ENCODE data around the gene TBC1D2B. TPM values are rescaled to one million over a fixed set of nuclear protein-coding genes. Genes with fewer than 3 reads are reported as not detected.

Gene TBC1D2B
- polyA plus RNA-seq (2013, experiment 1 of 2), result 43.1 TPM
- polyA plus RNA-seq (2013, experiment 2 of 2), result 41.2 TPM

- Histone ChIP-seq H4K8ac (ENCODE audit: low read length) (peak within 1 kb of the TSS; percentile 90), H3K4me2 (ENCODE audit: low read length, poor library complexity, severe bottlenecking) (peak within 1 kb of the TSS; percentile 78), H3K27ac (ENCODE audit: low read length, poor library complexity, severe bottlenecking) (peak within 1 kb of the TSS; percentile 95), H2AK5ac (ENCODE audit: low read length, severe bottlenecking) (peak within 1 kb of the TSS; percentile 14), H3K36me3 (ENCODE audit: control insufficient read depth in 1 of 2, insufficient read depth in 2 of 2, low read depth in 1 of 2, low read length in 2 of 2) (peaks cover 2 to 5% of the 10 kb centered on the region in 2 experiments), H3K4me3 (ENCODE audit: insufficient read depth in 1 of 2, low read depth in 1 of 2, low read length in 2 of 2) (peak within 1 kb of the TSS; percentile 90 to 96), H3K18ac (ENCODE audit: low read depth in 1 of 2, low read length in 2 of 2) (peak within 1 kb of the TSS; percentile 60 to 99), H3K9ac (ENCODE audit: low read length) (peak within 1 kb of the TSS; percentile 95), H2BK120ac (ENCODE audit: low read depth, low read length) (peak within 1 kb of the TSS; percentile 86), H3K27me3 (ENCODE audit: control insufficient read depth in 1 of 2, insufficient read depth in 1 of 2, low read length in 2 of 2) (no peaks in the 10 kb centered on the region), H2BK5ac (ENCODE audit: low read depth, low read length, poor library complexity, severe bottlenecking) (peak within 1 kb of the TSS; percentile 91), H3K79me1 (replicated peaks; ENCODE audit: low read length, poor library complexity, severe bottlenecking) (no peaks in the 10 kb centered on the region), H3K4me1 (ENCODE audit: control insufficient read depth, insufficient read depth, low read depth, low read length) (peaks cover 4% of the 10 kb centered on the region), H2BK12ac (ENCODE audit: low read length in 2 of 2) (peak within 1 kb of the TSS; percentile 23 to 29), H3K9me3 (ENCODE audit: control insufficient read depth, low read length) (no peaks in the 10 kb centered on the region), H4K91ac (ENCODE audit: low read length) (peak within 1 kb of the TSS; percentile 90), H2BK15ac (ENCODE audit: low read depth, poor library complexity, severe bottlenecking) (peak within 1 kb of the TSS; percentile 88), H3K23ac (ENCODE audit: low read length in 2 of 2) (peak within 1 kb of the TSS in 1 of 2 experiments; percentile 90), H2AFZ (ENCODE audit: low read depth, low read length) (peak within 1 kb of the TSS; percentile 8), H3K14ac (ENCODE audit: low read length in 2 of 2) (peak within 1 kb of the TSS; percentile 68 to 97), H3K4ac (ENCODE audit: low read depth in 1 of 2, low read length in 2 of 2) (peak within 1 kb of the TSS; percentile 69 to 90)
- DNase-seq, result peak; percentile 61
- WGBS, result under 1% methylated on average over 46 of the region's 104 CpGs
Observed at GRCh38 chr15:78077053-78077870, at the start of gene TBC1D2B. TSS of gene TBC1D2B (minus strand) at chr15:78077711. CDS start at chr15:78077652, 59 bp downstream.

GRCh38 chr15:78125267-78125666 is 47.8 kb upstream of the TBC1D2B start:
- Histone ChIP-seq H2BK5ac (ENCODE audit: low read depth, low read length, poor library complexity, severe bottlenecking) (no peak overlapping the region), H2BK12ac (ENCODE audit: low read length in 2 of 2) (no peak overlapping the region), H3K4ac (ENCODE audit: low read depth in 1 of 2, low read length in 2 of 2) (no peak overlapping the region), H3K4me3 (ENCODE audit: insufficient read depth in 1 of 2, low read depth in 1 of 2, low read length in 2 of 2) (no peak overlapping the region), H3K9ac (ENCODE audit: low read length) (no peak overlapping the region), H2AK5ac (ENCODE audit: low read length, severe bottlenecking) (no peak overlapping the region), H3K9me3 (ENCODE audit: control insufficient read depth, low read length) (no peaks in the 10 kb centered on the region), H2AFZ (ENCODE audit: low read depth, low read length) (no peak overlapping the region), H3K23ac (ENCODE audit: low read length in 2 of 2) (no peak overlapping the region), H2BK120ac (ENCODE audit: low read depth, low read length) (no peak overlapping the region), H3K79me1 (replicated peaks; ENCODE audit: low read length, poor library complexity, severe bottlenecking) (peaks cover 5% of the 10 kb centered on the region), H3K27me3 (ENCODE audit: control insufficient read depth in 1 of 2, insufficient read depth in 1 of 2, low read length in 2 of 2) (peaks cover 0 to 36% of the 10 kb centered on the region in 2 experiments), H4K91ac (ENCODE audit: low read length) (no peak overlapping the region), H3K36me3 (ENCODE audit: control insufficient read depth in 1 of 2, insufficient read depth in 2 of 2, low read depth in 1 of 2, low read length in 2 of 2) (peaks cover 0 to 18% of the 10 kb centered on the region in 2 experiments), H2BK15ac (ENCODE audit: low read depth, poor library complexity, severe bottlenecking) (no peak overlapping the region), H3K4me2 (ENCODE audit: low read length, poor library complexity, severe bottlenecking) (no peak overlapping the region), H3K18ac (ENCODE audit: low read depth in 1 of 2, low read length in 2 of 2) (no peak overlapping the region), H3K14ac (ENCODE audit: low read length in 2 of 2) (no peak overlapping the region), H3K27ac (ENCODE audit: low read length, poor library complexity, severe bottlenecking) (no peak overlapping the region), H4K8ac (ENCODE audit: low read length) (no peak overlapping the region), H3K4me1 (ENCODE audit: control insufficient read depth, insufficient read depth, low read depth, low read length) (peaks cover 6% of the 10 kb centered on the region)
- WGBS, result 94% methylated on average over 2 of the region's 3 CpGs
- no peak for DNase-seq

- no peak overlapping the region for H2BK12ac ChIP-seq (ENCODE audit: low read length in 2 of 2)
- no peak overlapping the region for H4K91ac ChIP-seq (ENCODE audit: low read length)
- no peak overlapping the region for H3K4me3 ChIP-seq (ENCODE audit: insufficient read depth in 1 of 2, low read depth in 1 of 2, low read length in 2 of 2)
- 63% methylated on average over 4 of the region's 5 CpGs for WGBS
- H3K36me3 ChIP-seq (ENCODE audit: control insufficient read depth in 1 of 2, insufficient read depth in 2 of 2, low read depth in 1 of 2, low read length in 2 of 2), result peaks cover 0 to 18% of the 10 kb centered on the region in 2 experiments
- H2BK5ac ChIP-seq (ENCODE audit: low read depth, low read length, poor library complexity, severe bottlenecking), result no peak overlapping the region
- H3K4ac ChIP-seq (ENCODE audit: low read depth in 1 of 2, low read length in 2 of 2), result no peak overlapping the region
- H3K18ac ChIP-seq (ENCODE audit: low read depth in 1 of 2, low read length in 2 of 2), result peak overlapping the region in 1 of 2 experiments; percentile 21
- no peak overlapping the region for H3K27ac ChIP-seq (ENCODE audit: low read length, poor library complexity, severe bottlenecking)
- no peak for DNase-seq
- no peak overlapping the region for H2BK15ac ChIP-seq (ENCODE audit: low read depth, poor library complexity, severe bottlenecking)
- H3K9me3 ChIP-seq (ENCODE audit: control insufficient read depth, low read length), result no peaks in the 10 kb centered on the region
- H3K14ac ChIP-seq (ENCODE audit: low read length in 2 of 2), result no peak overlapping the region
- H3K4me2 ChIP-seq (ENCODE audit: low read length, poor library complexity, severe bottlenecking), result no peak overlapping the region
- no peak overlapping the region for H3K9ac ChIP-seq (ENCODE audit: low read length)
- H3K27me3 ChIP-seq (ENCODE audit: control insufficient read depth in 1 of 2, insufficient read depth in 1 of 2, low read length in 2 of 2), result peaks cover 0 to 27% of the 10 kb centered on the region in 2 experiments
- H2BK120ac ChIP-seq (ENCODE audit: low read depth, low read length), result no peak overlapping the region
- no peak overlapping the region for H2AK5ac ChIP-seq (ENCODE audit: low read length, severe bottlenecking)
- H3K23ac ChIP-seq (ENCODE audit: low read length in 2 of 2), result no peak overlapping the region
- no peak overlapping the region for H4K8ac ChIP-seq (ENCODE audit: low read length)
- no peak overlapping the region for H2AFZ ChIP-seq (ENCODE audit: low read depth, low read length)
- H3K4me1 ChIP-seq (ENCODE audit: control insufficient read depth, insufficient read depth, low read depth, low read length), result peaks cover 2% of the 10 kb centered on the region
- H3K79me1 ChIP-seq (replicated peaks; ENCODE audit: low read length, poor library complexity, severe bottlenecking), result peaks cover 2% of the 10 kb centered on the region
Observed at GRCh38 chr15:78120523-78120922, 43.0 kb upstream of the TBC1D2B start.

- no peak for DNase-seq
- H3K9ac ChIP-seq (ENCODE audit: low read length), result no peak overlapping the region
- WGBS, result 82% methylated on average over 2 of the region's 3 CpGs
Observed at GRCh38 chr15:78112551-78112950, 35.0 kb upstream of the TBC1D2B start.

More at GRCh38 chr15:78112551-78112950, 35.0 kb upstream of the TBC1D2B start:
- no peak overlapping the region for H2BK120ac ChIP-seq (ENCODE audit: low read depth, low read length)
- no peak overlapping the region for H3K4me2 ChIP-seq (ENCODE audit: low read length, poor library complexity, severe bottlenecking)
- no peak overlapping the region for H3K27ac ChIP-seq (ENCODE audit: low read length, poor library complexity, severe bottlenecking)
- H3K4me3 ChIP-seq (ENCODE audit: insufficient read depth in 1 of 2, low read depth in 1 of 2, low read length in 2 of 2), result no peak overlapping the region
- no peak overlapping the region for H2BK12ac ChIP-seq (ENCODE audit: low read length in 2 of 2)
- no peaks in the 10 kb centered on the region for H3K79me1 ChIP-seq (replicated peaks; ENCODE audit: low read length, poor library complexity, severe bottlenecking)
- no peak overlapping the region for H3K23ac ChIP-seq (ENCODE audit: low read length in 2 of 2)
- H3K9me3 ChIP-seq (ENCODE audit: control insufficient read depth, low read length), result no peaks in the 10 kb centered on the region
- no peak overlapping the region for H3K14ac ChIP-seq (ENCODE audit: low read length in 2 of 2)
- H2AFZ ChIP-seq (ENCODE audit: low read depth, low read length), result no peak overlapping the region
- H3K36me3 ChIP-seq (ENCODE audit: control insufficient read depth in 1 of 2, insufficient read depth in 2 of 2, low read depth in 1 of 2, low read length in 2 of 2), result peaks cover 0 to 3% of the 10 kb centered on the region in 2 experiments
- no peak overlapping the region for H2BK5ac ChIP-seq (ENCODE audit: low read depth, low read length, poor library complexity, severe bottlenecking)
- H4K8ac ChIP-seq (ENCODE audit: low read length), result no peak overlapping the region
- no peak overlapping the region for H3K4ac ChIP-seq (ENCODE audit: low read depth in 1 of 2, low read length in 2 of 2)
- H3K18ac ChIP-seq (ENCODE audit: low read depth in 1 of 2, low read length in 2 of 2), result no peak overlapping the region
- no peak overlapping the region for H2BK15ac ChIP-seq (ENCODE audit: low read depth, poor library complexity, severe bottlenecking)
- H4K91ac ChIP-seq (ENCODE audit: low read length), result no peak overlapping the region
- H3K27me3 ChIP-seq (ENCODE audit: control insufficient read depth in 1 of 2, insufficient read depth in 1 of 2, low read length in 2 of 2), result peaks cover 0 to 12% of the 10 kb centered on the region in 2 experiments
- peak overlapping the region; percentile 46 for H2AK5ac ChIP-seq (ENCODE audit: low read length, severe bottlenecking)
- peaks cover 15% of the 10 kb centered on the region for H3K4me1 ChIP-seq (ENCODE audit: control insufficient read depth, insufficient read depth, low read depth, low read length)

Data from mesenchymal stem cell (in vitro differentiated cells and primary cell).